NCI-H226 (cell line): Measurements from ENCODE around the gene PIAS2.
"Not testable (repeated sequence)": the region's sequence is repeated elsewhere in the genome, so short reads cannot be mapped to it uniquely, and the experiment has no call there.

ENCODE experiments used
- DNase-seq: peaks from one replicate; pipeline ENCODE4 v3.0.0-alpha.2; 2015

PIAS2 gene

DNA sequence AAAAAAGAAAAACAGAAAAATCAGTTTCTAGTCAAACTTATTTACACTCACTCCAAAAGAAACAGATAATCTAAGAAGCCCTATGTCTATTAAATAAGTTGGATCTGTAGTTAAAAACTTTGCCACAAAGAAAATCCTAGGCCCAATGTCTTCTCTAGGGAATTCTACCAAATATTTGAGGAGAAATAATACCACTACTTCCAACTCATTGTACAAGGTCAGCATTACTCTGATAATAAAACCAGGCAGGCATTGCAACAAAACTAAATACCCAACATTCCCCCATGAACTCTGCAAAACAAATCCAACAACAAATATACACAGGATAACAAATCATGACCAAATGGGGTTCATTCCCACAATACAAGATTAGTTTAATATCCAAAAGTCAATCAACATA, 86.7 kb downstream of the PIAS2 start:
- no peak for DNase-seq

DNA sequence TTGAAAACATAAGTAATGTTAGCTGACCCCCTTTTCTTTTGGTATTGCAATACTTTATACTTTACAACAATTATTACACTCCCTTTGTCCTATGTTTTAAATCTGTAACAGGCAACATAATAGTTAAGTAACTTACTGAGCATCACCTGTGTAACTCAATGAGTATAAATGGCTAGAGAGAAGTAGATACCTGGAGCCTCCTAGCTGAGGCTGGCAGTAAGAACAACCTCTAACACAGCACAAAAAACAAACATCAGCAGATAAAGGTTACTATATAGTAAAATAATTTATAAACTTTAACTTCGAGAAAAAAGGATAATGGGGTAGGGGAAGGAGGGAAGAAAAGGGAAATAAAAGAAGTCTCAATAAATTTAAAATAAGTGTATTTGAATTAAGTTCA, 87.4 kb downstream of the PIAS2 start:
- no peak for DNase-seq

DNA sequence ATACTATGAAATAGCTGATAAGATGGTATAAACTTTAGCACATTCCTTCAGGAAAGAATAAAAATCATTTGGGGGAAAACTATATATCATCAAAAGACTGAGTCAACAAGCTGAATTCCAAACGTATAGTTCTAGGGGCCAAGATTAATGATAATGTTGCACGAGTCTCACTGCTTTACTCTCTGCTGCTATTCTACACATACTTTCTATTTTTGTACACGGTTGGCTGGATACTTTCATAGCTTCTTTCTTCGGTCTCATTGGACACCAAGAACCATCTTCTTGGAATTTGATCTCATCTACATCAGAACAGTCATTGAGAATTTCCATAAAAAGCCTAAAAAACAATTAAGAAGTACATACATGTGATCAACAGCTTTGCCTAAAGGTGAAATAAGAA, 87.8 kb downstream of the PIAS2 start:
- no peak for DNase-seq

DNA sequence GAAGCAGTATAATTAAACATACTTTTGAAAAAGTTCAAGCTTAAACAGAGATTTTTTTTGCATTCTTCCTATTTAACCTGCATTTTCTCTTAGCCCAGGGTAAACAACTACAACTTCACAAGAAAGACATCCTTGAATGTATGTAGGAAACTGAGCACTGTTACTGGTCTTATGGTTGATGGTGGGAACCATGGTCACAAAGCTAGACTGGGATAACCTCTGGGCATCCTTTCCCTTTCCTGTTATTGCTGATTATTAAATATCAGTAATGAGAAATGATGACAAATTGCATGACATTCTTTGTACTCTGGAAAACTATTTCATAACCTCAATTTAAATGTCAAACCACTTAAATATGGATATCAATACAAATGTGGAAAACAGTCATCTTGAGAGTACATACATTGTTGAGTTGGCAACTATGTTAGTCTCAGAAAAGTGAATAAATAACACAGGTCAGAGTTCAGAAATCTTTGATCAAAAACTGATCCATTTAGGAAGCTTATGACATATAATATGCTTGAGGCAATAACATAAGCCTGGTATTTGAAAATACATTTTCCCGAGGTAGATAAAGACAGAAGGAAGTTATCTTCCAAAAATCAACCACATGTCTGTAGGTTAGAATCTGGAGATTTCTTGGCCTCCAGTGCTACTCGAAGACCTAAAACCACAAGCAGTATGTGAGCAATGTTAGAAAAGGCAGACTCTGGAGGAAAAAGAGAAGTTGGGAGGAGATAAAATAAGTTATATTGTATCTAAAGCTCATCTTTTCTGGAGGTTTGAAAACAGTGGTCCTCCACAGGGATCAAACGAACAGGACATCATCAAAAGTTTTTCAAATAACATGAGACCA, 95.2 kb downstream of the PIAS2 start:
- DNase-seq: no peak

DNA sequence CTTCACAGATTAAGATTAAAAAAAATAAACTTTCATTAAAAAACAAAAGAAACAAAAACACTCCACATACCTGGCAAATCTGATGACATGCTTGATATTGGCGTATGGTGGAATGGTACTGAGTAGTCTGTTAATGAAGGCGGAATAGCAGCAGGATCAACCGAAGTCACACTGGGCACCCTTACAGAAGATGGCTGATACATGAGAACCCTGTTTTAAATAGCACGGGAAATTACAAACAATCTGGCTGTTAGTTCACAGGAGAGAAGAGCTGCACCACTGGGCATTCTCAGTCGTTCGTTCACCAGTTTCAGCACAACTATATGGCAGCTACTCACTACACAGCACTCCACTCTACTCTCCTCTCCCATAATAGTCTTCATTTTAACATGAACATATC, 96.4 kb downstream of the PIAS2 start:
- DNase-seq: no peak

DNA sequence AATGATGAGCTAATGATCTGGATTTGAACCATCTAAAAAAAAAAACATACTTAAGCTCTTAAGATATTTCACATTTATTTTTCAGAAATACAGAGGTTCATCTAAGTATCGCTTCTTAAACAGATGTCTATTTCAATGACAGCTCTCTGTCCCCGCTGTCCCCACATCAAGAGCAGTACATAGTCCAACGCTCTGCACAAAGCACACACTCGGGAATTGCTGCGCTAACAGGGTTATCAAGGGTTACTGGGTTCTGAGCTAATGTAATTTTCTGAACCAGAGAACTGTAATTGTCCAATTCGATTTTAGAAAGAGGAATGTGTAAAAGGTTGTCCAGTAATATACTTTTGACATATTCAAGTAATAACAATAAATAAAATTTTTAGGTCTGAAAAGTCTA, 101.6 kb downstream of the PIAS2 start:
- no peak for DNase-seq

DNA sequence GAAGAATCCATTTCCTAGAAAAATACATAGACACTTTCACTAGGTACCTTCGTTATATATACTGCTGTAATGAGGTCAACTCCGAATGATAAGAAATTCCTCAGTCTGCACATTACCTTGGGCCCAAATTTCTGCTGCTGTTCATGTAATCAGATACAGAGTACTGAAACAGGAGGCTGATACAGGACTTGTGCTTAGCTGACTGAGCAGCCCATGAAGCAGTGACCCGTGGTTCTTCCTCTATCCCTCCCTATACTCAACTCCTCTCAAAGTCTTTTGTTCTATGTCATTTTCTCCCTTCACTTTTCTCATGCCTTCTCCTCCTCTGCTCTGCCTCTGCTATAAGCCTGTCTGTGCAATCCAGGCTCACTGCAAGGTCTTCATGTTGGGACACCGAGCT, 102.9 kb downstream of the PIAS2 start:
- DNase-seq: no peak

DNA sequence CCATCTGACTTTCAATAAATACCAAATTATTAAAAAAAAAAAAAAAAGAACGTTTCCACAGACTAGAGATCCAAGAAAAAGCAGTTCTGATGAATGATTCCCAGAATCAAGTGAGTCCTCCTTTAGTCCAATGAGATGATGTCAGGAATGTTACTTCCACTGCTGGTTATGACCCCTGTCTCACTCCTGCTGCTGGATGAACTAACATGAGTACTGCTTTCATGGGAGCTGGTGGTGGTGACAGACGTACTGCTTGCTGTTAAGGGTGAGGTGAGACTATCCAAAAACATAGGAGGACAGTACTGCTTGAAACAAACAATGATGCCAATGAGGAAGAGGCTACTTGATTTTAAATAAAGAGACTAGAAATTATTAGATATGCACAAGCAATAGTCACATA, 105.0 kb downstream of the PIAS2 start:
- no peak for DNase-seq

DNA sequence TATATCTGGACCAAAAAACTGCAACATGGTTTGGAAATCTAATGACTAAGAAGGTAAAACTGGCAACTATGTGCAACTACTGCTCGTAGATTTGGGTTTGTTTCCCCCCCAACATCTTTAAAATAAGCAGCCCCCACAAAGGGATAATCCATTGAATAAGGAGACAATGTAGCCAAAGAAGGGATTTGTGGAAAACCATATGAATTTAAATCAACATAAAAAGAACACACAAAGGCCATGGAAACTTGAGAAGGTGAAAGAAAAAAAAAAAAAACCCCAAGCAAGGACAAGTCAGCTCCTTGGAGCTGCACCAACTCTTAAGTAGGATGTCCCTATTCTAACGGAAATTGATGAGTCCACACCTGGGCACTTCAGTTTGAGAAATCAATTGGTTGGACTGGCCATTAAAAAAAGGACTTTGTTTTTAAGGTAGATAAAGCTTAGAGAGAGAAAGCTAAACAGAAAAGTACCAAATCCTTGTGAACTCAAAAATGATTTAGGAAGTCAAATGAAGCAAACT, 106.8 kb downstream of the PIAS2 start:
- no peak for DNase-seq

DNA sequence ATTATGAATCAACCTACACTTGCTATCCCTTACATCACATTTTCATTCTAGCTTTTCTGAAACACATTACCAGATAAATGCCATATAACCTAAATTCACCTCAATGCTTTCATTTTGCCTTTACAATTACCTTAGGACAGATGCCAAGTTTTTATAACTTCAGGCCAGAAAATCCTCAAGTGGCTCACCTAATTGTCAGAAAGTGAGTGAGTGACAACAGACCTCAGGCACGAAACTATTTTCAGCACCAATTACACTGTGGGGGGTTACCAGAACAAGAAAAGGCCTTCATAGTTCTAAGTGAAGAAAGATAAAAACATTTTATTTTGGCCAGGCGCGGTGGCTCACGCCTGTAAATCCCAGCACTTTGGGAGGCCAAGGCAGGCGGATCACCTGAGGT, 108.2 kb downstream of the PIAS2 start:
- DNase-seq: no peak

DNA sequence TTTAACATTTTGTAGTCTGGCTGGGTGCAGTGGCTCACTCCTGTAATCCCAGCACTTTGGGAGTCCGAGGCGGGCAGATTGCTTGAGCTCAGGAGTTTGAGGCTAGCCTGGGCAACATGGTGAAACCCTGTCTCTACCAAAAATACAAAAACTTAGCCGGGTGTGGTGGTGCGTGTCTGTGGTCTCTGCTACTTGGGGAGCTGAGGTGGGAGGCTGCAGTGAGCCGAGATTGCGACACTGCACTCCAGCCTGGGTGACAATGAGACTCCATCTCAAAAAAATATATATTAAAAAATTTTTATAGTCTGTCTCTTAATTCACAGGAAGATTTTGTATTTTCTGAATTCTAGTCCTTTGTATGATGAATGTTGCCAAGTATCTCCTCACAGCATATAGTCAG, 121.4 kb downstream of the PIAS2 start:
- not testable (repeated sequence) for DNase-seq

DNA sequence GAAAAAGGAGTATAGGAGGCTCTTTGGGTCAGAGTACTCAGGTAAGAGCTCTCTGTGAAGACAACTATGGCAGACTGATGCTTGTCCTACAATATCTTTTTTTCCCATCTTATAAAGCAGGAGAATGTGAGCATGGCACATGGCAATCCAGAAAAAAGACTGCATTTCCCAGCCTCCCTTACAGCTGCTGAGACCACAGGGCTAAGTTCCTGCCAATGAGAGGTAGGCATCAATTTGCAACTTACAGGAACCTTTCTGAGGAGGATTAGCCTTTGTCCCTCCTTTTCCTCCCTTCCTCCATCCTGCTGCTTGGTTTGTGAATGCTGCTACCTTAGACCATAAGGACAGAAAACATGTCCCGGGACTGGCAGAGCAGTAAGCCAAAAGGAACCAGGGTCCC, 122.7 kb downstream of the PIAS2 start:
- no peak for DNase-seq

DNA sequence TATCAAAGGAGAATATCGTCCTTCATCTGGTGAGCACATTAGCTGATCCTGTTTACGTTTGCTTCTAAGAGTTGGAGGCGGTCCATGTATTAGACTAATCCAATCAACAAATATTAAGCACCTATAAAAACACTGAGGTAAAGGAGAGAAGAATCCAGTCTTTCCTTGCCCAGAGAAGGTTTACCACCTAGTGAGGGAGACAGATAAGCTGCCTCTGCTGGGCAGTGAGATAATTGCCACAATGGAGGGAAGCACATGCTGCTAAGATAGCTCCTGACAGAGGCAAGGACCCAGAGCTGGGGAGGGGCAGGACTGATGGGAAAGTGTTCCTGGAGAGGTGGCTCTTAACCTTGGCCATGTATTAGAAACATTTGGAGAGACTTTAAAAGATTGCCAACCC, 123.7 kb downstream of the PIAS2 start:
- DNase-seq: no peak

DNA sequence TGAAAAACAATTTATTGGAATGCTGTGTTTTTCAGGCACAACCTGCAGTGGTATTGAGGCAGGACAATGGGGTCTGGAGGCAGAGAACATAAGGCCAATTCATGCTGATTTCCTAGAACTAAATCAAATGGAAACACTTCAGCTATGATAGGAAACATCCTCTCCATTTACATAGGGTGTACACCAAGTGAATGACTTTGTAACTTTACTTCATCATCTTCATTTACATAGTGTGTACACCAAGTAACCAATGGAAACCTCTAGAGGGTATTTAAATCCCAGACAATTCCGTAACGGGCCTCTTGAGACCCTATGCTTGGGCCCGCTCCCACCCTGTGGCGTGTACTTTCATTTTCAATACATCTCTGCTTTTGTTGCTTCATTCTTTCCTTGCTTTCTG, 128.2 kb downstream of the PIAS2 start:
- DNase-seq: no peak

DNA sequence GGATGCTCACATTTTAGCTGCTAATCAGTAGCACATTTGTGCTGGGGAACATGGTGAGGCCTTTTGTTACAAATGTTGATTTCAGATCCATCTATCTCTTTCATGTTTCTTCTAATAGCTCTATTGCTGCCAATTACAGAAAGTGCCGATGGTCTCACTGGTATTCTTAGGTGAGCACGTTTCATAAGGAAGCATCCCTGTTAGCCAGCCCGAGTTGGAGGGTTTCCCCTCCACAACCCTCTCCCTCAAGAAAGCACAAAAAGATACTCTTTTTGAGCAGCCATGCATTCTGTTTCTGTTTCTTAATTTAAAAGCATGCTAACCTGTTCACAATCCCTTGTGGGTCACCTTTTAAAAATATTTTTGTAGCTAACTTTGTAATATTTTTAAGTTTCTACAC, 129.6 kb downstream of the PIAS2 start:
- no peak for DNase-seq

DNA sequence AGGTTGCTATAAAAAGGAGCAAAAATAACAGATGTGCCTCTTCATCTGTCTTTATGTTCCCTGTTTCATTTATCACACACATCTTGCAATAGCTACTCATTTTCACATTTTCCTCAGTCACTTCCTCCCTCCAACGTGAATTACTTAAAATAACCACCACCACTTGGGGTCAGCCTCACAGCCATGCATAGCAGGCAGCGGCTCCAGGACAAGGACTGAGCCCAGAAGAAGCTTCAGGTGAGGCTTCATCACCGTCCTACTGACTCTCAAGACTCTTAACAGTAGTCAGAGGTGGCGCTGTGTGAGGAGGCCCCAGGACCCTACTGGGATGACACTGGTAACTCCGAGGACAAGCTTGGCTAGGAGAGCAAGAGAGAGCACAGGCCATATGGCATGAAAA, 144.9 kb downstream of the PIAS2 start:
- no peak for DNase-seq

DNA sequence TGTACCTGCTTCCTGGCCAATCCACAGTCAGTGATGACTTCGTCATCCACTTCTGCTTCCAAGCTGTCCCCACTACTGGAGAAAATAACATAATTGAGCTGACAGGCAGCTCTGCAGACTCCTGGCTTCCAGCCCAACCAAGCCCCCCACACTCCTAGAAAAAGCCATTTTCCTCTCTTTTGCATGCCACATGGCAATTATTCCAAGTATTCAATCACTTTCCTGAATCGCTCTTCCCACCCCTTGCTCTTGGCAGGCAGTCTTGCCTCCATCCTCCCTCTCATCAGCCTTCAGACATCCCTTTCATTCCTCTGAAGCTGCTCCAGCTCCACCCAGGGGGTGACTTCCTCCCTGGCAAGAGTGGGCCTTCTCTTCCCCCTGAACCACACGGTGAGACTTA, 146.2 kb downstream of the PIAS2 start:
- DNase-seq: no peak

DNA sequence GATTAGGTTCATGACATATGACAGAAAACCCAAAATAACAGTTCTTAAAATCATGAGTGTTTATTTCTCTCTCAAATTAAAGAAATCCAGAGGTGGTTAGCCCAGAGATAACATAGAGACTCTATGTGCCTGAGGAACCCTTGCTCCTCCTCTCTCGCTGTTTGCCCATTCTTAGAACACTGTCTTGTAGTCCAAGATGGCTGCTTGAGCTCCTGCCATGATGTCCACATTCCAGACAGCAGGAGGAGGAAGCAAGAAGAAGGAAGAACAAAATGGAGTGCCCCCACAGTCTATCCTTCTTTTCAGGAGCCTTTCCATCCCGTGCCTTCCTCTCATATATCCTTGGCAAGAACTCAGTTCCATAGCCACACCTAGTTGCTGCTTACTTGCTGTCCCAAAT, 146.6 kb downstream of the PIAS2 start:
- DNase-seq: no peak

DNA sequence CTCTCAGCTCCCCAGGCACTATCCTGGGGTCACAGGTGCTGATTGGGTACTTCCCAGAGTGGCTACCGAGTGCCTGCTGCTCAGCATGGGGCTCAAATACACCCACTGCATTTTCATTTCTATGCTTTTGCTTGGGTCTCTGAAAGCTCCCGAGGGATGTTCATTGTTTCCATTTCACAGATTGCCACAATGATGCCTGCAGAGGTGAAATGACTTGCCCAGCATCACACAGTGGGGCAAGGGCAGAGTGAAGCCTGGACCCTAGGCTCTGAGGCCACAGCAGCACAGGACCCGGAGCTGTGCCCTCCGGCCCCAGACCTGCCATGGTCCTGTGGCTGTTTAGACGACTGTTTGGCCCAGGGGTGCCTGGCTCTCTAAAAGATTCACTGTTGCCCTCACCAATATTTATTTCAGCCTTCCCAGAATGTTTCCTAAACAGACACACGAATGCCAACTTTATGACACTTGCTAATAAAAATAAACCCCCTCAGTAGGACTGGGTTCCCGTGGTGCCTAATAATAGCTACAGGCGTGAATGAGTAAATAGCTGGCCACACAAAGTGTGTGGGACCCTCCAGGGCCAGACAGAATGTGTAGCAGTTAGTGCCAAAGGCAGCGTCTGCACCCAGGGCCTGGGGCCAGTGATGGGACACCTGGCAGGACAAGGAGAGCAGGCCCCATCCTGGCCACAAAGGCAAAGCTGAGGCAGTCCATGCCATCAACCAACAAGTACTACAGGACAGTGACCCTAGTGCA, 149.0 kb downstream of the PIAS2 start:
- no peak for DNase-seq

DNA sequence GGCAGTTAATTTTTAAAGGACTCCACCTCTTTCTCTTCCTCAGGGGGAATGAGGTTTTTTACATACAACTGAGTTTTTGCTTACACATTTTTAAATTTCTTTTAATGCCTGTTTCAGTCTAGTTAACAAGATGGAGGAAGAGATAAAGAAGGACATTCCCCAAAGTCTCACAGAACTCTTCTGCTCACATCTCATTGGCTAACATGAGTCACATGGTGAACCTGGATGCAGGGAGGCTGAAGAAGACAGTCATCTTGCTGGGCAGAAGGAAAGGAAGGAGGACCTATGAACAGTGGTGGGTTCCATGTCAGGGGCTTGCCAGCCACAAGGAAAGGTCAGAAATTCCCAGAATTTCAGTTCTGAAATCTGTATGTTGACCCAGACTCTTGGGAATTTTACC, 150.1 kb downstream of the PIAS2 start:
- DNase-seq: no peak

DNA sequence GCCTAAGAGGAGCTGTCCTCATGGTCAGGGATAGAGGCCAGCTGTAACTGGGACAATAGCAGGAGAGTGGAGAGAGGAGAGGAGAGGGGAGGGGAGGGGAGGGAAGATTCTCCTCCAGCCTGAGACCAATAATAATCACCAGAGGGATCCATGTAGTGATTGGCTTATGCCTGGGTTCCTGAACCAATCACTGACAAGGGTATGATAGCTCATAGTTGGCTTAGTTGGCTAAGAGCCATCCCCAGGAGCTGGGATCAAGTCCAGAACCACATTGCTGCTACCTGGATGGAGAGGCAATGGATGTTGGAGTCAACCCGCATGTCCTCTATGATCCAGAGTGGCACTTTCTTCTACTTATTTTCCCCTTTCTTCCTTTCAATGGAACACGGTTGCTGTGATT, 152.7 kb downstream of the PIAS2 start:
- no peak for DNase-seq

DNA sequence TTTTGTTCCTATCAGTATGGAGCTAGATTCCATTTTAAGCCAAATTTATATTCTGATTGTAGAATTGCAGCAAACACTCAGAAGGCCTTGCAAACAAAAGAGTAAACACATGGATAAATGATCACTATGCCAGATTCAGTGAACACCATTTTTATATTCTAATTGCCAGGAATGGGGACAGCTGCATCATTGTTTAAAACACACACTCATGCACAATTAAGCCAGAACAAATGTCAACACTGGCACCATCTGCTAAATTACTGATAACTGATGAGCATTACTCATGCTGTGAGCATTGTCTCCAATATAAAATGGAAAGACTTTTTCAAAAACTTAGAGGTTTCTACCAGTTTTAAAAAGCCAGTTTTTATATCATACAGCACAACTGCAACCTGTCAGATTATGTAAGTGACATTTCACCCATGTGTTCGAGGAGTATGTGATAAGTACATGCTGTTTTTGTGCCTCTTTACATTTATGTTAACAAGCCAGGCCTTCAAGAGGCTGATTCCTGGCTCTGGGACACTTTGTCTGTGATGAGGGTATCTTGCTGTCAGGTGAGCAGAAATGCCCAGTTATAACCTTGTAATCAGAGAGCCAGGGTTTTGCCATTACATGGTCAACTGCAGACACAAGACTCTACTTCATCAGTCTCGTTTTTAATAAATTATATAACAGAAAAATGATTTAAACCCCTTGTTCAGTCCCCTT, 156.1 kb downstream of the PIAS2 start:
- no peak for DNase-seq

DNA sequence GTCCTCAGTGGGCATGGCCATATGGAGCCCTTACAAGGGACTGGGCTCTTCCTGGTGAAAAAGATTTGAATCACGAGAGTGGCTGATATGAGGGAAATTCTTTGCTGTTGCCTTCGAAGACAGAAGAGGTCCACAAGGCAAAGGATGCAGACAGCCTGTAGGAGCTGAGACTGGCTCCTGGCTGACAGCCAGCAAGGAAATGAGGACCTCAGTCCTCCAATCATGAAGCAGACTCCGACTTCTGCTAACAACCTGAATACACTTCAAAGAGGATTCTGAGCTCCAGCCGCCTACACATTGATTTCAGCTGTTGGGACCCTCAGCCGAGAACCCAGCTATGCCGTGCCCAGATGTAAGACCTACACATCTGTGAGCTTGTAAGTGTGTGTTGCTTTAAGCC, 157.4 kb downstream of the PIAS2 start:
- no peak for DNase-seq
